Stimulated activated CD4-positive, alpha-beta T cell treated with anti-CD3 and anti-CD28 coated beads, Interleukin-4, amount 100 ng/mL, for 1 hour (primary cell): ENCODE data around the gene SELENOF.
"Not testable (repeated sequence)": the region's sequence is repeated elsewhere in the genome, so short reads cannot be mapped to it uniquely, and the experiment has no call there.

Source experiments
- DNase-seq: peaks from one replicate; pipeline ENCODE4 v3.0.0-alpha.2; 2020

Gene SELENOF

GRCh38 chr1:86854352-86854751, 59.6 kb downstream of the SELENOF start:
- DNase-seq = no peak

- no peak for DNase-seq
Observed at GRCh38 chr1:86852782-86853408, 61.0 kb downstream of the SELENOF start.

GRCh38 chr1:86852289-86852688, 61.6 kb downstream of the SELENOF start:
- DNase-seq = no peak

GRCh38 chr1:86849756-86850155, 64.2 kb downstream of the SELENOF start:
- DNase-seq = no peak

GRCh38 chr1:86848654-86849053, 65.3 kb downstream of the SELENOF start:
- no peak for DNase-seq

GRCh38 chr1:86846164-86846647, 67.7 kb downstream of the SELENOF start:
- no peak for DNase-seq

- no peak for DNase-seq
Observed at GRCh38 chr1:86845514-86845913, 68.4 kb downstream of the SELENOF start.

GRCh38 chr1:86841116-86841515, 72.8 kb downstream of the SELENOF start:
- DNase-seq = no peak

GRCh38 chr1:86833461-86834215, 80.3 kb downstream of the SELENOF start:
- peak; percentile 38 for DNase-seq

GRCh38 chr1:86832433-86832832, 81.5 kb downstream of the SELENOF start:
- DNase-seq = no peak

- no peak for DNase-seq
Observed at GRCh38 chr1:86829321-86829720, 84.6 kb downstream of the SELENOF start.

GRCh38 chr1:86828024-86828423, 85.9 kb downstream of the SELENOF start:
- DNase-seq = no peak

GRCh38 chr1:86826856-86827255, 87.1 kb downstream of the SELENOF start:
- DNase-seq = no peak

- no peak for DNase-seq
Observed at GRCh38 chr1:86825319-86825718, 88.6 kb downstream of the SELENOF start.

GRCh38 chr1:86823821-86824500, 90.0 kb downstream of the SELENOF start:
- no peak for DNase-seq

GRCh38 chr1:86823386-86823785, 90.5 kb downstream of the SELENOF start:
- DNase-seq = no peak

- no peak for DNase-seq
Observed at GRCh38 chr1:86822459-86822858, 91.5 kb downstream of the SELENOF start.

GRCh38 chr1:86821956-86822355, 92.0 kb downstream of the SELENOF start:
- DNase-seq = no peak

- DNase-seq = not testable (repeated sequence)
Observed at GRCh38 chr1:86819970-86820369, 94.0 kb downstream of the SELENOF start.

- DNase-seq = not testable (repeated sequence)
Observed at GRCh38 chr1:86817246-86817826, 96.6 kb downstream of the SELENOF start.

GRCh38 chr1:86814118-86814517, 99.8 kb downstream of the SELENOF start:
- not testable (repeated sequence) for DNase-seq
